Mucosa of descending colon (tissue), 3 donors: ENCODE data around the gene FAM131B. TPM values are rescaled to one million over a fixed set of nuclear protein-coding genes. Genes with fewer than 3 reads are reported as not detected.

Source experiments
- ATAC-seq: fragments of 200-7000 bp; cut with Tn5 transposase; one replicate; pipeline ENCODE4 v1.9.1; 2020; ENCODE audit warnings: mild to moderate bottlenecking, moderate library complexity
- DNase-seq, 3 donors: peaks; one replicate each; pipeline ENCODE4 v3.0.0-alpha.2; 2020
- H3K36me3 ChIP-seq: fragments of 200-600 bp; one replicate; pipeline ENCODE4 v1.8.0; 2021; ENCODE audit warnings: low read depth, mild to moderate bottlenecking
- H3K4me1 ChIP-seq: fragments of 200-600 bp; one replicate; pipeline ENCODE4 v1.8.0; 2021; ENCODE audit warnings: low read depth, mild to moderate bottlenecking
- H3K4me3 ChIP-seq: fragments of 200-600 bp; one replicate; pipeline ENCODE4 v1.8.0; 2021; ENCODE audit warnings: mild to moderate bottlenecking
- H3K9me3 ChIP-seq: fragments of 200-600 bp; one replicate; pipeline ENCODE4 v1.8.0; 2021; ENCODE audit warnings: mild to moderate bottlenecking
- intact Hi-C, 2 donors: fragments of 100-400 bp; cut with DNase I in 1 of 2; cut with micrococcal nuclease in 1 of 2; formaldehyde crosslinking; loops; one replicate each; pipeline versions ENCODE4 v1.11.0 to v1.11.1; 2022; cut with DNase I, micrococcal nuclease
- total RNA-seq, 3 donors: library from RNA; stranded (reverse); fragmentation: NEBNext Ultra II Directional in 2 of 3; extraction: Animal tissue kit (Norgen Biotek cat#: 25700) in 2 of 3; gene quantifications; one replicate each; pipeline versions ENCODE4 v1.2.1 to v1.2.4, GENCODE V29; 2021 to 2023
- TF ChIP-seq, protein P1 (sequence below): fragments of 200-600 bp; IDR thresholded peaks from one replicate; pipeline ENCODE4 v1.8.0; 2022; ENCODE audit warnings: antibody characterized with exemption, mild to moderate bottlenecking
- donor health status: DM: no; HTN: no; CAD: no; lungs with moderate emphysema.
- donor health status: DM: no; HTN: no; CAD: no.
- donor health status: DM: no; HTN: yes; CAD: no.

Gene FAM131B
- total RNA-seq, 3 donors from 2014 or later: 0.43 to 6.2 (median 1.6) TPM

DNA sequence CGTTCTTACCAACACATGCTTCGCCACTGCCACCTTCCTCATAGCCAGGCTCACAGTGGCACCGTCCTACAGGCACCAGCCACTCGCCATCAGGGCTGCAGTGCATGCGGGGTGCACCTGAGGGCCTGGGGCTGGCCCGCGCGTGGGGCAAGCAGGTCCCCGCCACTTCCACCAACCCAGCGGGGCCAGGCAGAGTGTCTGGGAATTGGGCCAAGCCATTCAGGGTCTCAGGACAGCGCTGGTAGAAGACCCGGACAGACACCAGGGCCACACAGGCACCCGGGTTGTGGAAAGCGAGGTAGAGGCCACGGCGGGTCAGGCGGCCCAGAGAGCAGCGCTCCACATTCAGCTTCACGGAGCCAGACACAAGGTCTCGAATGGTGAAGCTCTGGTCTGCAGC is 37.1 kb upstream of the FAM131B start:
- no peak for ATAC-seq
- Histone ChIP-seq H3K4me3 (no peak overlapping the region), H3K36me3 (no peaks in the 10 kb centered on the region), H3K4me1 (no peaks in the 10 kb centered on the region), H3K9me3 (no peaks in the 10 kb centered on the region)
- intact Hi-C loops: no loop called here
- TF ChIP-seq, protein P1, sequence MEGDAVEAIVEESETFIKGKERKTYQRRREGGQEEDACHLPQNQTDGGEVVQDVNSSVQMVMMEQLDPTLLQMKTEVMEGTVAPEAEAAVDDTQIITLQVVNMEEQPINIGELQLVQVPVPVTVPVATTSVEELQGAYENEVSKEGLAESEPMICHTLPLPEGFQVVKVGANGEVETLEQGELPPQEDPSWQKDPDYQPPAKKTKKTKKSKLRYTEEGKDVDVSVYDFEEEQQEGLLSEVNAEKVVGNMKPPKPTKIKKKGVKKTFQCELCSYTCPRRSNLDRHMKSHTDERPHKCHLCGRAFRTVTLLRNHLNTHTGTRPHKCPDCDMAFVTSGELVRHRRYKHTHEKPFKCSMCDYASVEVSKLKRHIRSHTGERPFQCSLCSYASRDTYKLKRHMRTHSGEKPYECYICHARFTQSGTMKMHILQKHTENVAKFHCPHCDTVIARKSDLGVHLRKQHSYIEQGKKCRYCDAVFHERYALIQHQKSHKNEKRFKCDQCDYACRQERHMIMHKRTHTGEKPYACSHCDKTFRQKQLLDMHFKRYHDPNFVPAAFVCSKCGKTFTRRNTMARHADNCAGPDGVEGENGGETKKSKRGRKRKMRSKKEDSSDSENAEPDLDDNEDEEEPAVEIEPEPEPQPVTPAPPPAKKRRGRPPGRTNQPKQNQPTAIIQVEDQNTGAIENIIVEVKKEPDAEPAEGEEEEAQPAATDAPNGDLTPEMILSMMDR: no peak
- DNase-seq: no peak

DNA sequence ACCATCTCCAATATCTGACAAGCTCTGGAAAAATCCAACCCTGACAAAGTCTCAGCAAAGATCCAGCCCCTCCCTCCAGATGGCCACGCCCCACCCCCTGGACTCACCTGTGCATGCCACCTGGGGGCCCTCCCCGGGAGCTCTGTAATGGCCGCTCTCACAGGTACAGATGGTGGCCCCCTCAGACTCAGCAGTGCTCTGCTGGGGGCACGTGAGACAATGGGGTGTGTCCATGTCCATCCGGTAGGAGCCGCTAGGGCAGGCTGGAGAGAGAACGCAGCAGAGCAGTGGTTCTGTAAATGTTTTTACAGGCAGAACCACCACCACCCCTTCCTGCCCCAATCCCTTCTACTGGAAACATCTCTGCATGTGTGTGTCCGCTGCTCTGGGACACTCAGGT is 36.6 kb upstream of the FAM131B start:
- Histone ChIP-seq H3K9me3 (no peaks in the 10 kb centered on the region), H3K4me1 (no peaks in the 10 kb centered on the region), H3K36me3 (no peaks in the 10 kb centered on the region), H3K4me3 (no peak overlapping the region)
- intact Hi-C loops: no loop called here
- no peak for ATAC-seq
- no peak for DNase-seq
- TF ChIP-seq, protein P1: no peak

DNA sequence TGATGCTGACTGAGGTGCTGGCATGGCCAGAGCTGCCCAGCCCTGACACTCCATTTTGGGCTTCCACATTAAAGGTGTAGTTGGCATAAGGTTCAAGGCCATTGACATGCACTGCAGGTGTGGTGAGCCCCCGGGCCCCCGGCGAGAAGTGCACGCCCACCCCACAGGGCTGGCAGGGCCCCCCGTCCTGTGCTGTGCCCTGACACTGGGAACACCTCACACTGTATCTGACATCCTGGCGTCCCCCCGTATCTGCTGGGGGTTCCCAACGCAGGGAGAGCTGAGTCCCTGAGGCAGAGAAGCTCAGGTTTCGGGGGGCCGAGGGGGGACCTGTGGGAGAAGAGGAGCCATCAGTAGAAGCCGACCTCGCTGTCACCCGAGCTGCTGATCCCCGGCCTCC is 36.1 kb upstream of the FAM131B start:
- H3K9me3 ChIP-seq: no peaks in the 10 kb centered on the region
- DNase-seq: peak in 1 of 3 donors; percentile 23
- intact Hi-C loops: no loop called here
- no peak overlapping the region for H3K4me3 ChIP-seq
- no peaks in the 10 kb centered on the region for H3K4me1 ChIP-seq
- no peaks in the 10 kb centered on the region for H3K36me3 ChIP-seq
- no peak for ATAC-seq
- TF ChIP-seq, protein P1: no peak

DNA sequence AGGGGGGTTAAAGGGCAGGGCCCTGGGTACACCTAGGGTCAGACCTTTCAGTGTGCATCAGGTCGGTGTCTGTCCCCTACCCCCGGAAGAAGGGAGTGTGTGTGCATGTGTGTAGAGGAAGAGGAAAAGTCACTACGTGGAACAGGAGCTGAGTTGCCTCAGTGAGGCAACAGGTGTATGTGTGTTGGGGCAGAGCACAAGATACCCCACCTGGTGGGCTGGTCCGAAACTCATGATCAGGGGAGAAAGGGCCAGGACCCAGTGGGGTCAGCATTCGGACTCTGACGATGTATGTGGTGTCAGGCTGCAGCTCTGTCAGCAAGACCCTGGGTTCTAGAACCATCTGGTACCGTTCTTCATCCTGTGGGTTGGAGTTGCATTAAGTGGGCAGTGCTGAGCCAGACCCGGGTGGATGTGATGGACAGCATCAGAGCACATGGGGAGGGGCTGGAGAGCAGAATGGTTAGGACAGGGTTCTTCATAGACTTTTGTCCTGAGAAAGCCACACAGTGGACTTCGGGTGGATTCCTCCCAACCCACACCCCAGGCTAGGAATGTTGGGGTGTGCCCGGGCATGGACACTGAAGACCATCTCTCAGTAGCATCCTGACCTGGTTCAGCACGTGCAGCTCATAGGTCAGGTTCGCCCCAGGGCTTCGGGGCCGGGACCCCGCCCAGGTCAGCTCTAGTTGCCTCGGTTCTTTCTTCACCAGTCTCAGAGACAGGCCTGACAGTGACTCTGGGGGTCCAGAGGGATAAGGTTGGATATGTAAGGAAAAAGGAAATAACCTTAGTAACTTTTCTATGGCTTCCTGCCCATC is 35.4 kb upstream of the FAM131B start:
- ATAC-seq (no peak), DNase-seq (no peak)
- Histone ChIP-seq H3K4me3 (no peak overlapping the region), H3K36me3 (no peaks in the 10 kb centered on the region), H3K9me3 (no peaks in the 10 kb centered on the region), H3K4me1 (no peaks in the 10 kb centered on the region)
- TF ChIP-seq, protein P1: no peak
- intact Hi-C loops: no loop called here

DNA sequence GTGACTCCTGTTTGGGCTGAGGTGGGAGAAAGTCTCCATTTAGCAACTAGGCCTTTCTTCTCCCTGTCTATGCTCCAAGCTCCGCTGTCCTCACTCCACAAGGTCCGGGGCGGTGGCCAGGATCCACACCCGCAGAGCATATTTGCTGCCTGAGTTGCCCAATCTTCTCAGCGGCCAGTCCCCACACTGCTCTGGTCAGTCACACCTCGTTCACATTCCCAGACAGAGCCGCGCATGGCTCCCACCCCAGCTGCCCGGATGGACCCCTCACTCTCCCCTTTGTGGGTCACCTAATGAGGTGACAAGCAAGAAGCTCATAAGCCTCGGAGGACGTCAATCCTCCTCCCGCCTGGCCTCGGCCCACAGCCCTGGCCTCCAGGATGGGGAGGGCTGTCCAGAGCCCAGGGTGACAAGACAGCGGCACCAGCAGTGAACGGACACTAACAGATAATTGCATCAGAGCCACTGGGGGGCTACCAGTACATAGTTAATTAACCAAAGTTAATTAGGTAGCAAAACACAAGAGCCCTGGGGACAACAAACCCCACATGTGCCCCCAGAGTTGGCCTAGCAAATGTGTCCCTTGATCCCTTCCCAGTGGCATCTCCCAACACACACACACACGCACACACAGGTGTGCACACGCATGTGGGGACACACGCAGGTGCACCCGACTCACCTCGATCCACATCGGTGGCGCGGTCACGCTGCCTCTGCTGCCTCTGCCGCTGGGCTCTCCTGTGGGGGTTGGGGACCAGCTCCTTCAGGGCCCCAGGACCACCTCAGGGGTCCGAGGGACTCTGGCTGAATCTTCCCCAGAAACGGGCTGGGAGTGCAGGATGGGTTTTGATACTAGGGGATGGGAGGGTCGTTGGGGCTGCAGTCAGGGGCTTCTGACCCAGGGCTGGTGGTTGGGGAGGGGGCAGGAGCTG is 34.4 kb upstream of the FAM131B start:
- ATAC-seq (no peak), DNase-seq (no peak)
- TF ChIP-seq, protein P1: no peak
- Histone ChIP-seq H3K36me3 (no peaks in the 10 kb centered on the region), H3K4me1 (peaks cover 2% of the 10 kb centered on the region), H3K9me3 (no peaks in the 10 kb centered on the region), H3K4me3 (no peak overlapping the region)
- intact Hi-C loops: no loop called here
